GM19395 (cell line): ENCODE results near the gene CCNL2.
"Not testable (repeated sequence)": the region's sequence is repeated elsewhere in the genome, so short reads cannot be mapped to it uniquely, and the experiment has no call there.

Experiments used
- ATAC-seq: cut with Tn5 transposase; IDR thresholded peaks from one replicate; pipeline ENCODE4 v1.9.1; 2021; ENCODE audit warnings: mild to moderate bottlenecking, moderate library complexity; ENCODE audit not compliant: unreplicated experiment

Gene CCNL2

GRCh38 chr1:1399187-1399871 lies at the start of gene CCNL2:
Gene CCNL2, minus strand, starts transcription at chr1:1399335. Its CDS starts 29 bp downstream, at chr1:1399306.
- ATAC-seq = peak; percentile 91

GRCh38 chr1:1446631-1447030 lies 47.5 kb upstream of the CCNL2 start:
- ATAC-seq = not testable (repeated sequence)

- no peak for ATAC-seq
These were observed 43.1 kb upstream of the CCNL2 start for GRCh38 chr1:1442069-1442770.

- ATAC-seq = no peak
These were observed 42.1 kb upstream of the CCNL2 start for GRCh38 chr1:1441002-1441888.

DNA sequence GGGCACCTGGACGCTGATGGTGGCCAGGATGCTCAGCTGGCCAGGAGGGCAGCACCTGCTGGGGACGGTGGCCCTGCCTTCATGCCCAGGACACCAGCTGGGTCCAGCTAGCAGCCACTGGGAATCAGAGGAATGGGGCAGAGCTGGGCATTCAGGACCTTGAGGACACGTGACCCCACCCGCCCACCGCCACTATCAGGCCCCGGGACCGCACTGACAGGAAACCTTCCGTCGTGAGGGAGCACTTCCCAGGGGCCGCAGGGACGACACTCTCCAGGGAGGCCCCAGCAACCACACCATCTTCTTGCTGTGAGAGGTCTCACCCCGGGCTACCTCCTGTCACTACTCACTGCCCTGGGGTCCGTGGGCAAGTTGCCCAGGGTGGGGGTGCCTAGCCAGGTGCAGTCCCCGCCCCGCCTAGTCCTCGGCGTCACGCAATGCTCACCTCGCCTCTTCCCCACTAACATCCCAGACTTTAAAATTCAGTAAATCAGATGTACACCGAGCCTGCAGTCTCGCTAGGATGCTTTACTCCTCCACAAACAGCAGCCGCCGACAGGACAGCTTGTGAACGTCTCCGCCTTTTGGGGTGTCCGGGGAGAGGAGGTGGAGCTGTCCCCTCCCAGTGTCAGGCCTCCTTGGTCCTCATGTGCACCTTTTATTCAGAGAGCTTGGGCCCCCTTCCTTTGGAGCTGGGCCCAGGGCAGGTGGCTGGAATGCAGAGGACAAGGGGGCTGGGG lies 41.3 kb upstream of the CCNL2 start:
- ATAC-seq = no peak

DNA sequence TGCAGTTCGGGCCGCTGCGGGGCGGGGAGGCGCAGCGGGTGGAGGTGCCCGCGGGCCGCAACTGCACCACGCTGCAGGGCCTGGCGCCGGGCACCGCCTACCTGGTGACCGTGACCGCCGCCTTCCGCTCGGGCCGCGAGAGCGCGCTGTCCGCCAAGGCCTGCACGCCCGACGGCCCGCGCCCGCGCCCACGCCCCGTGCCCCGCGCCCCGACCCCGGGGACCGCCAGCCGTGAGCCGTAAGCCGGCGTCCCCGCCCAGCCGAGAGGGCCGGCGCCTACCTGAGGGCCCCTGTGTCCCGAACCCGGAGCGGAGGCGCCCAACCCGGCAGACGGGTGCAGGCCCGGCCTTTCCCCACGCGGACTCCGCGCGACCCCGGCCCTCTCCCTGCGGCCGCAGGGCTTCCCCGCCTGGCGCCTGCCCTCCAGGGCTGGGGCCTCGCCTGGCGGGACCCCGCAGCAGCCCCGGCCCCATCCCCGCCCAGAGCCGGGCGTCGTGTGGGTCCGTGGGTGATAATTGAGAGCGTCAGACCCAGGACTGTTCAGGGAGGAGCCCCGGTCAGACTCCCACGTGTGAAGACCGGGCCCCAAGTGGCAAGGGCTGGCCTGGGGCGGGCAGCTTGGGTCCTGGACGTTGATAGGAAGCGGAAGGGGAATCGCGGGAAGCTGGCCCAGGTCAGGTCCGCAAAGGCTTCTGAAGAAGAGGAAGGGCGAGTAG lies 40.6 kb upstream of the CCNL2 start:
- ATAC-seq = no peak

- no peak for ATAC-seq
These were observed 39.6 kb upstream of the CCNL2 start for GRCh38 chr1:1438531-1439381.

DNA sequence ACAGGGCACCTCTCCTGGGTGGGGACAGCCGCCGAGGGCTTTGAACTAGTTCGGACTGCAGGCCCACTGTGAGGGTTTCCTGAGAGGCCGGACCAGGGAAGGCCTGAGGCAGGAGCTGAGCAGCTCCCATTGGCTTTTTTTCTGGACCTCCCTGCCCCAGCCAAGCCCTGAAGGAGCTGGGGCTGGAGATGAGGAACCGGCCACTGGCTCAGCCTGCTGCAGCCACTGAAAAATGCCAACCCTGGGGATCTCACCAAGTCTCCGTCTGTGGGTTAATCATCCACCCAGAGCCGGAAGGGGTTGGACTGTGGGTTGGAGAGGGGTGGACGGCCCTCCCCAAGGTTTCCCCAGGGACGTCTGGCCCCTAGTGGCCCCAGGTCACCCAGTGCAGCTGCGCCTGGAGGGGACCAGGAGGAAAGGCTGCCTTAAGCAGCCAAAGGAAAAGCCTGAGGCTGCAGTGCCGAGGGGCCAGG lies 38.8 kb upstream of the CCNL2 start:
- ATAC-seq = no peak

- ATAC-seq = no peak
These were observed 38.1 kb upstream of the CCNL2 start for GRCh38 chr1:1437033-1437903.

DNA sequence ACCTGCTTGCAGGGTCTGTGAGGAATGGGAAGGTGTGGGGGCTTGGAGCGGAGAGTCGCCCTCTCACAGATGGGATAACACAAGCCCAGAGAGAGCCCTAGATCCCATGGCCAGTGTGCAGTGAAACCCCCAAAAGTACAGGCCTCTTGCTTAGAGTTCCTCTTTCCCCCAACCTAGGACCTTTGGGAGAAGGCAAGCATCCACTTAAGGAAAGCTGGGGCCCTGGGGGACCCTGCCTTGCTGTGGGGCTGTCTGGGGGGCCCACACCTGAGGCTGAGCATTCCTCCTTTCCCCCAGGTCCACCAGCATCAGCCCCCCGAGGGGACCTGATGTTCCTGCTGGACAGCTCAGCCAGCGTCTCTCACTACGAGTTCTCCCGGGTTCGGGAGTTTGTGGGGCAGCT lies 37.5 kb upstream of the CCNL2 start:
- ATAC-seq = no peak

DNA sequence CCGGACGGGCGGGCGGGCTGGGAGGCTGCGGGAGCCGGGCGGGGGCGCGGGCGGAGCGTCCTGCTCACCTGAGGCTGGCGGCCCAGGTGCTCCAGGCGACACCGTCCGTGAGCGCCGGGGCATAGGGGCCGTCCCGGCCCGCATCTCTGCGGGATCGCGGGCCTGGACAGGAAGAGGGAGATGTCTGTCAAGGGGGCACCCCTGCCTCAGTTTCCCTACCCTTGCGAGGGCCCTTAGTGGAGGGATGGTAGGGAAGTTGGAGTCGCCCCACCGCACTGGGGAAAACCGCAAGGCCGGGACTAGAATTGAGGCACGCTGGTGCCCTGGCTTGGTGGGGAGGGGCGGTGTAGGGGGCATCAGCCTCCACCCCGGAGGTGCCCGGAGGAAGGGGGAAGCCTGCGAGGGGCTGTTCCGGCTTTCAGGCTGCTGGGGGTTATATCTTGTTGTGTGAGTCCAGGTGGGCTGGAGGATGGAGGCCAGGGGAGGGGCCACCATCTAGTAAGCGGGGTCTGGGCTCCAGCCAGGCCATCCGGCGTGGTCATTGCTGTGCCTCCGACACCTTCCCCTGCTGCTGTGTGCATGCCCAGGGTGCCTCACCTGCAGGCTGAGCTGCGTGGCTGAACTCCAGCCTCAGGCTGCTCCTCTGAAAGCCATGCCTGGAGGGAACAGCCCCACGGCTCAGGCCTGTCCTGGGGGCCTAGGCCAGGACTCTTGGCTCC lies 36.9 kb upstream of the CCNL2 start:
- ATAC-seq = no peak

- ATAC-seq = no peak
These were observed 36.2 kb upstream of the CCNL2 start, which contains the start of gene VWA1 for GRCh38 chr1:1435106-1435903. Gene VWA1, plus strand, starts transcription at chr1:1435690. Its CDS starts 59 bp downstream, at chr1:1435749.

GRCh38 chr1:1434824-1435105 lies 35.6 kb upstream of the CCNL2 start:
- ATAC-seq = no peak

GRCh38 chr1:1434131-1434823 lies 35.1 kb upstream of the CCNL2 start:
- ATAC-seq = no peak

GRCh38 chr1:1433804-1434130 lies 34.6 kb upstream of the CCNL2 start:
- ATAC-seq = no peak
